GM12878 (cell line): ENCODE data around the gene DDX50. TPM values are rescaled to one million over a fixed set of nuclear protein-coding genes. Genes with fewer than 3 reads are reported as not detected.
A peak's percentile ranks its signal among the peaks of the same experiment; 100 is the strongest.

Experiments
- CHD2 ChIP-seq: IDR thresholded peaks from 2 replicates; pipeline ENCODE4 v1.6.1; 2011; ENCODE audit warnings: low read depth, low read length, improper control_type of control experiment, borderline replicate concordance
- FOS ChIP-seq: IDR thresholded peaks from 3 replicates; pipeline ENCODE4 v1.6.1; 2011; ENCODE audit warnings: borderline replicate concordance; ENCODE audit not compliant: insufficient read length; ENCODE audit errors: extremely low read depth
- JUNB ChIP-seq: IDR thresholded peaks from 2 replicates; pipeline ENCODE4 v1.6.1; 2016; ENCODE audit warnings: antibody characterized with exemption, mild to moderate bottlenecking
- KAT2A ChIP-seq: conservative IDR thresholded peaks from 2 replicates; pipeline ENCODE4 v1.6.1; 2011; ENCODE audit warnings: low read depth, low read length; ENCODE audit not compliant: control insufficient read depth
- NFIC ChIP-seq: IDR thresholded peaks from 2 replicates; pipeline ENCODE4 v1.6.1; 2012; ENCODE audit warnings: low read depth, mild to moderate bottlenecking, inconsistent platforms, low read length, moderate library complexity
- NR2F1 ChIP-seq: fragments of 450-650 bp; conservative IDR thresholded peaks from 2 replicates; pipeline ENCODE4 v1.6.1; 2017; ENCODE audit warnings: mild to moderate bottlenecking
- PKNOX1 ChIP-seq: fragments of 450-650 bp; IDR thresholded peaks from 2 replicates; pipeline ENCODE4 v1.6.1; 2016; ENCODE audit warnings: mild to moderate bottlenecking
- SMAD5 ChIP-seq: IDR thresholded peaks from 2 replicates; pipeline ENCODE4 v1.6.1; 2016; ENCODE audit warnings: antibody characterized with exemption, low read depth
- SREBF2 ChIP-seq: IDR thresholded peaks from 2 replicates; pipeline ENCODE4 v1.6.1; 2012; ENCODE audit warnings: mild to moderate bottlenecking, low read length
- SUPT20H ChIP-seq: IDR thresholded peaks from 2 replicates; pipeline ENCODE4 v1.6.1; 2011; ENCODE audit warnings: low read depth, mild to moderate bottlenecking, low read length, moderate library complexity, borderline replicate concordance; ENCODE audit not compliant: control insufficient read depth
- USF1 ChIP-seq: IDR thresholded peaks from 2 replicates; pipeline ENCODE4 v1.6.1; 2011; ENCODE audit warnings: borderline replicate concordance, low read depth, mild to moderate bottlenecking, moderate library complexity, mixed read lengths, low read length; ENCODE audit not compliant: insufficient read depth; ENCODE audit errors: extremely low read length
- WRNIP1 ChIP-seq: IDR thresholded peaks from 2 replicates; pipeline ENCODE4 v1.6.1; 2011; ENCODE audit warnings: low read depth, low read length, improper control_type of control experiment, borderline replicate concordance
- ZNF274 ChIP-seq: IDR thresholded peaks from one replicate; pipeline ENCODE4 v1.8.0; 2011; ENCODE audit not compliant: insufficient read length, insufficient read depth
- ZNF622 ChIP-seq: fragments of 450-650 bp; IDR thresholded peaks from 2 replicates; pipeline ENCODE4 v1.6.1; 2017; ENCODE audit warnings: mild to moderate bottlenecking, inconsistent platforms
- polyA plus RNA-seq, 11 experiments: library from polyadenylated mRNA; depleted of rRNA in 4 of 11; unstranded in 6 of 11; stranded (reverse) in 5 of 11; fragments of >200 nt; fragmentation: Nextera tagmentation in 4 of 11; fragmentation: Illumina TruSeq in 1 of 11; extraction: Ambion mirVana in 4 of 11; extraction: Trizol in 1 of 11; gene quantifications; 1 replicate in 1 of 11; 2 replicates in 10 of 11; pipeline versions ENCODE4 v1.2.1 to v1.2.3, GENCODE V29; 2011 to 2016; ENCODE audit warnings: inconsistent platforms in 2 of 11, missing spikeins in 2 of 11, low read depth in 1 of 11
- total RNA-seq, 4 experiments: library from RNA; depleted of rRNA in 3 of 4; stranded (reverse); fragments of >200 nt in 3 of 4; fragmentation: Illumina TruSeq in 1 of 4; extraction: Trizol in 1 of 4; gene quantifications; 2 replicates each; pipeline versions ENCODE4 v1.2.1 to v1.2.3, GENCODE V29; 2013 to 2021
- TF ChIP-seq, protein P1 (sequence below): fragments of 450-650 bp; IDR thresholded peaks from 2 replicates; pipeline ENCODE4 v1.6.1; 2017; ENCODE audit warnings: borderline replicate concordance
- TF ChIP-seq, protein P2 (sequence below): fragments of 450-650 bp; IDR thresholded peaks from 2 replicates; pipeline ENCODE4 v1.6.1; 2016; ENCODE audit warnings: mild to moderate bottlenecking, moderate library complexity, borderline replicate concordance
- TF ChIP-seq, protein P3 (sequence below): IDR thresholded peaks from 2 replicates; pipeline ENCODE4 v1.6.1; 2011; ENCODE audit warnings: low read depth, low read length, improper control_type of control experiment, borderline replicate concordance
- TF ChIP-seq, protein P4 (sequence below): fragments of 450-650 bp; IDR thresholded peaks from 2 replicates; pipeline ENCODE4 v1.6.1; 2017; ENCODE audit warnings: mild to moderate bottlenecking, low read depth, inconsistent platforms; ENCODE audit not compliant: poor library complexity, severe bottlenecking

Gene DDX50
- total and polyA plus RNA-seq, 10 of the 15 experiments (the other 5 are each of a cell fraction or from before 2014, with no cell fraction given) = 24.9 to 52.0 (median 36.8) TPM

GRCh38 chr10:68988530-68989316 lies 87.6 kb downstream of the DDX50 start, which contains the start of gene KIFBP (continued):
- peak; percentile 65; the same call in 1 of the 2 replicates for TF ChIP-seq PKNOX1
- TF ChIP-seq WRNIP1 = no peak
- no peak for TF ChIP-seq ZNF274
- TF ChIP-seq CHD2 = peak; percentile 48; the same call in 1 of the 2 replicates
- TF ChIP-seq SMAD5 = peak; percentile 53; the same call in 1 of the 2 replicates
- TF ChIP-seq, protein P1, sequence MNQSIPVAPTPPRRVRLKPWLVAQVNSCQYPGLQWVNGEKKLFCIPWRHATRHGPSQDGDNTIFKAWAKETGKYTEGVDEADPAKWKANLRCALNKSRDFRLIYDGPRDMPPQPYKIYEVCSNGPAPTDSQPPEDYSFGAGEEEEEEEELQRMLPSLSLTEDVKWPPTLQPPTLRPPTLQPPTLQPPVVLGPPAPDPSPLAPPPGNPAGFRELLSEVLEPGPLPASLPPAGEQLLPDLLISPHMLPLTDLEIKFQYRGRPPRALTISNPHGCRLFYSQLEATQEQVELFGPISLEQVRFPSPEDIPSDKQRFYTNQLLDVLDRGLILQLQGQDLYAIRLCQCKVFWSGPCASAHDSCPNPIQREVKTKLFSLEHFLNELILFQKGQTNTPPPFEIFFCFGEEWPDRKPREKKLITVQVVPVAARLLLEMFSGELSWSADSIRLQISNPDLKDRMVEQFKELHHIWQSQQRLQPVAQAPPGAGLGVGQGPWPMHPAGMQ = no peak
- TF ChIP-seq JUNB = no peak
- no peak for TF ChIP-seq USF1
- TF ChIP-seq KAT2A = no peak
- TF ChIP-seq NFIC = peak; percentile 38; the same call in 1 of the 2 replicates
- TF ChIP-seq SREBF2 = no peak
- TF ChIP-seq, protein P2, sequence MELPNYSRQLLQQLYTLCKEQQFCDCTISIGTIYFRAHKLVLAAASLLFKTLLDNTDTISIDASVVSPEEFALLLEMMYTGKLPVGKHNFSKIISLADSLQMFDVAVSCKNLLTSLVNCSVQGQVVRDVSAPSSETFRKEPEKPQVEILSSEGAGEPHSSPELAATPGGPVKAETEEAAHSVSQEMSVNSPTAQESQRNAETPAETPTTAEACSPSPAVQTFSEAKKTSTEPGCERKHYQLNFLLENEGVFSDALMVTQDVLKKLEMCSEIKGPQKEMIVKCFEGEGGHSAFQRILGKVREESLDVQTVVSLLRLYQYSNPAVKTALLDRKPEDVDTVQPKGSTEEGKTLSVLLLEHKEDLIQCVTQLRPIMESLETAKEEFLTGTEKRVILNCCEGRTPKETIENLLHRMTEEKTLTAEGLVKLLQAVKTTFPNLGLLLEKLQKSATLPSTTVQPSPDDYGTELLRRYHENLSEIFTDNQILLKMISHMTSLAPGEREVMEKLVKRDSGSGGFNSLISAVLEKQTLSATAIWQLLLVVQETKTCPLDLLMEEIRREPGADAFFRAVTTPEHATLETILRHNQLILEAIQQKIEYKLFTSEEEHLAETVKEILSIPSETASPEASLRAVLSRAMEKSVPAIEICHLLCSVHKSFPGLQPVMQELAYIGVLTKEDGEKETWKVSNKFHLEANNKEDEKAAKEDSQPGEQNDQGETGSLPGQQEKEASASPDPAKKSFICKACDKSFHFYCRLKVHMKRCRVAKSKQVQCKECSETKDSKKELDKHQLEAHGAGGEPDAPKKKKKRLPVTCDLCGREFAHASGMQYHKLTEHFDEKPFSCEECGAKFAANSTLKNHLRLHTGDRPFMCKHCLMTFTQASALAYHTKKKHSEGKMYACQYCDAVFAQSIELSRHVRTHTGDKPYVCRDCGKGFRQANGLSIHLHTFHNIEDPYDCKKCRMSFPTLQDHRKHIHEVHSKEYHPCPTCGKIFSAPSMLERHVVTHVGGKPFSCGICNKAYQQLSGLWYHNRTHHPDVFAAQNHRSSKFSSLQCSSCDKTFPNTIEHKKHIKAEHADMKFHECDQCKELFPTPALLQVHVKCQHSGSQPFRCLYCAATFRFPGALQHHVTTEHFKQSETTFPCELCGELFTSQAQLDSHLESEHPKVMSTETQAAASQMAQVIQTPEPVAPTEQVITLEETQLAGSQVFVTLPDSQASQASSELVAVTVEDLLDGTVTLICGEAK = no peak; the same call in 1 of the 2 replicates
- TF ChIP-seq, protein P3, sequence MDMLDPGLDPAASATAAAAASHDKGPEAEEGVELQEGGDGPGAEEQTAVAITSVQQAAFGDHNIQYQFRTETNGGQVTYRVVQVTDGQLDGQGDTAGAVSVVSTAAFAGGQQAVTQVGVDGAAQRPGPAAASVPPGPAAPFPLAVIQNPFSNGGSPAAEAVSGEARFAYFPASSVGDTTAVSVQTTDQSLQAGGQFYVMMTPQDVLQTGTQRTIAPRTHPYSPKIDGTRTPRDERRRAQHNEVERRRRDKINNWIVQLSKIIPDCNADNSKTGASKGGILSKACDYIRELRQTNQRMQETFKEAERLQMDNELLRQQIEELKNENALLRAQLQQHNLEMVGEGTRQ = no peak
- TF ChIP-seq FOS = peak; percentile 18
- TF ChIP-seq SUPT20H = no peak
- TF ChIP-seq NR2F1 = peak; percentile 30; the same call in 1 of the 2 replicates
- TF ChIP-seq, protein P4, sequence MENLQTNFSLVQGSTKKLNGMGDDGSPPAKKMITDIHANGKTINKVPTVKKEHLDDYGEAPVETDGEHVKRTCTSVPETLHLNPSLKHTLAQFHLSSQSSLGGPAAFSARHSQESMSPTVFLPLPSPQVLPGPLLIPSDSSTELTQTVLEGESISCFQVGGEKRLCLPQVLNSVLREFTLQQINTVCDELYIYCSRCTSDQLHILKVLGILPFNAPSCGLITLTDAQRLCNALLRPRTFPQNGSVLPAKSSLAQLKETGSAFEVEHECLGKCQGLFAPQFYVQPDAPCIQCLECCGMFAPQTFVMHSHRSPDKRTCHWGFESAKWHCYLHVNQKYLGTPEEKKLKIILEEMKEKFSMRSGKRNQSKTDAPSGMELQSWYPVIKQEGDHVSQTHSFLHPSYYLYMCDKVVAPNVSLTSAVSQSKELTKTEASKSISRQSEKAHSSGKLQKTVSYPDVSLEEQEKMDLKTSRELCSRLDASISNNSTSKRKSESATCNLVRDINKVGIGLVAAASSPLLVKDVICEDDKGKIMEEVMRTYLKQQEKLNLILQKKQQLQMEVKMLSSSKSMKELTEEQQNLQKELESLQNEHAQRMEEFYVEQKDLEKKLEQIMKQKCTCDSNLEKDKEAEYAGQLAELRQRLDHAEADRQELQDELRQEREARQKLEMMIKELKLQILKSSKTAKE = peak; percentile 10
- TF ChIP-seq ZNF622 = no peak
